Activated gamma-delta T cell (primary cell): ENCODE measurements around the gene RPL12.
A peak's percentile ranks its signal among the peaks of the same experiment; 100 is the strongest.
"Not testable (repeated sequence)": the region's sequence is repeated elsewhere in the genome, so short reads cannot be mapped to it uniquely, and the experiment has no call there.

Source experiments
- DNase-seq: peaks from one replicate; lab custom pipeline; 2025; lab: John Stamatoyannopoulos, UW

Gene RPL12

GRCh38 chr9:127467621-127468020 lies 16.4 kb upstream of the RPL12 start:
- no peak for DNase-seq

DNA sequence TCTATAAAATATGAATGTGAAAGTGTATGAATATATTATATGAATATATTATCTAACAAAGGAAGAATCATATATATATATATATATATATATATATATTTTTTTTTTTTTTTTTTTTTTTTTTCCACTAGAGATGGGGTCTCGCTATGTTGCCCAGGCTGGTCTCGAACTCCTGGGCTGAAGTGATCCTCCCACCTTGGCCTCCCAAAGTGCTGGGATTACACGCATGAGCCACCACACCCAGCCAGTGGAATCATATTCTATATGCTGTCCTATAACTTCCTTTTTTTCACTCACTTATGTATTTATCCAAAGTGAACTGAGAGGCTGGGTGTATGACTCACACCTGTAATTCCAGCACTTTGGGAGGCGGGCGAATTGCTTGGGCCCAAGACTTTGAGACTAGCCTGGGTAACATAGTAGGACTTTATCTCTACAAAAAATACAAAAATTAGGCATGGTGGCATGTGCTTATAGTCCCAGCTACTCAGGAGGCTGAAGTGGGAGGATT lies 15.3 kb upstream of the RPL12 start:
- not testable (repeated sequence) for DNase-seq

GRCh38 chr9:127463911-127464310 lies 12.7 kb upstream of the RPL12 start:
- DNase-seq: no peak

DNA sequence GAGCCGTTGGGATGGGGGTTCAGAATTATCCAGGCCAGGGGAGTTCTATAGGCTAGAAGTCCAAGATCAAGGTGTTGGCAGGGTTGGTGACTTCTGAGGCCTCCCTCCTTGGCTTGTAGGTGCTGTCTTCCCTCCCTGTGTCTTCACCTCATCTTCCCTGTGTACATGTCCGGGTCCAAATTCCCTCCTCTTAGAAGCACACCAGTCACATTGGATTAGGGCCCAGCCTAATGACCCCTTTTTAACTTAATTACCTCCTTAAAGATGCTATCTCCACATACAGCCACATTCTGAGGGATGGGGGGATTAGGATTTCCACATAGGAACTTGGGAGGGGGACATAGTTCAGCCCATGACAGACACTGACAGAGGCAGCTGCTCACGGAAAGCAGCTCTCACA lies 12.2 kb upstream of the RPL12 start:
- no peak for DNase-seq

- DNase-seq: no peak
Observed at GRCh38 chr9:127458921-127459320, 7.7 kb upstream of the RPL12 start.

DNA sequence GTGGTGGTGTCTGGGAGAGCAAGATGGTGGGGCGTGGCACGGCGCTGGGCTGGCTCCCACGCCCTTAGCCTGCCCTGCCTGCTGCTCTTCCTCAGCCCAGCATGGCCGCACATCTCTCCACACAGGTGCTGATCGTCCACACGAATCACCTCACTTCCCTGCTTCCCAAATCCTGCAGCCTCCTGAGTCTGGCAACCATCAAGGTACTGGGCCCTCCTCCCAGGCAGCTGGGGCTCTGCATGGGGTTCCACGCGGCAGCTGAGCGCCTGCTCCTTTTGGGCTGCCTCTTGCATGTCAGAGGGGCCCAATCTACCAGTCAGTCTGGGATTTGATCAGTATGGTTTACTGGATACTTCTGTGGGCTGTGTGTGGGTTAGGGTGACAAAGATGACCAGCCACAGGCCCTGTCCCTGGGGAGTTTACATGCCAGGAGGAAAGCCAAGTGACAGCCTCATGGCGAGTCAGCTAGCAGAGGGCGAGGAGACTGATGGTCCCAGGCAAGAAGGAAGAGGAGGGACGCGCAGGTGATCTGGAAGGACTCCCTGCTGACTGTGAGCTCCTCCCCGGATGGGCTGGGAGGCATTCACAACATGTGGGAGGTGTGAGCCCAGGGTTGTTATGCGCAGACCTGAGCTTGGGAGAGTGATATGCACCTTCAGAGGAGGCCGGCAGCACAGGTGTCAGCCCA lies 6.1 kb upstream of the RPL12 start:
- no peak for DNase-seq

- no peak for DNase-seq
Observed at GRCh38 chr9:127455324-127455992, 4.3 kb upstream of the RPL12 start.

DNA sequence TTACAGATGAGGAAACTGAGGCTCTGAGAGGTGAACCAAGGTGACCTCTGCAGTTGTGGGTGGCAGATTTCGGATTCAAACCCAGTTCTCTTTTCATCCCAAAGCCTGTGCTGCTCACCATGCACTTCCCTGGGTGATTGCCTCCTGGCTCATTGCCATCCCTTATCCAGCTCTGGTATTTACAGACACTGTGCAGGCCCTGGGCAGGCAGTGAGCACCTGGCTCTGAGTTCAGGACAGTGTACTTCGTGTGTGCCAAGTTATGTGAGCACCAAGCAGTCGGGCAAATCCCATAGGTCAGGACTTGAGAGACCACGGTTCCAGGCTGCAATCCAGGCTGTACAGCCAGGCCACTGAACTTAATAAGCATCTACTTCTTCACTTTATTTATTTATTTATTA lies 1.5 kb upstream of the RPL12 start:
- no peak for DNase-seq

- peak; percentile 15 for DNase-seq
Observed at GRCh38 chr9:127451858-127452656, 851 bp upstream of the RPL12 start.

GRCh38 chr9:127451608-127451857 lies 327 bp upstream of the RPL12 start:
- DNase-seq: no peak

DNA sequence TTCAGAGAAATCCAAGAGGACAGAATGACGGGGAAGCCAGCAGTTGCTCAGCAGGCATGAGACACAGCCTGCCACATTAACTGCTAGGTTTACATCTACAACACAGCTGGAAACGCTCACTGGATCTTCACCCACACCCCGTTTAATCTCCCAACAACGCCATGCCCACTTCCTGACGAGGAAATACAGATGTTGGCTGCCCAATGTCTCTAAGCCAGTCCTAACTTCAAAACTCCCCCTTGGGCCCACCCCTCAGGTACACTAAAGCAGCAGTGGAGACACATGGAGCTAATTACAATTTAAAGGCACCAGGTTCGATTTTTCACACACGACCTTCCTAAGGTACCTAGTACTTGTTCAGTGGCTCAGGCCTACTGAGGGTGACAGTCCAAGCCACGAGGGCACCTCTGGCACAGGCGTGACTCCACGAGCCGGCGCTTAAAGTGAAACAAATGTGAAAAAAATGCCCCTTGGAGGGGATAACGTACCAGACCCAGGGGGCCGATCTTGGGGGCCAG lies 904 bp downstream of the RPL12 start:
- DNase-seq: no peak

GRCh38 chr9:127449332-127449966 lies 1.8 kb downstream of the RPL12 start:
- DNase-seq: no peak

DNA sequence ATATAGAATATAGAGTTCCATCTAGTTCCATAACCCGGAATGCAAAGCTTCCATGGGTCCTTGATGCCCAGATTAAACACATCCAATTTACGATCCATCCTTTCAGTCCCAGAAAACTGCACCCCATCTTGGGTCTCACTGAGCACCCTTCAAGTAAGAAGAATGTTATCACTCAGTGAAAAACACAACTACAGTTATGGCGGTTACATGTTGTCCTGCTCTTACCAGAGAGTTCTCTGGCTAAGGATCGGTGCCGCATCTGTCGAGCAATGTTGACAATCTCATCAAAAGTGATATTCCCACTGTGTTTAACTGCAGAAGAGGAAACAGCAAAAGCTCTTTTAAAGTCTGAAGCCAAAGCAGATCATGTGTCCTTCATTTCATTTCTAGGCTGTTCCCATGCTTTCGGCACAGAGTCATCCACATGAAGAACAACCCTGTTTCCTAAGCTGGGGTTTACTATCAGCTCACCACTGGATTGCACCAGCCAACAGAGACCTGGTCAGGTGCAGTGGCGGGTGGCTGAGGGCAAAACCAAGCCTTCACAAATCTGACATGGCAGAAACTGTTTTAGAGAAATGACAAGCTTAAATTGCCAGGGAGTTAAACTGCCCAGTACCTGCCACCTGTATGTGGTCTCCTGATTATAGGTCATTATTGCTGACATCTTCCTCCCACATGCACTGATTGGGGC lies 2.9 kb downstream of the RPL12 start:
- no peak for DNase-seq

DNA sequence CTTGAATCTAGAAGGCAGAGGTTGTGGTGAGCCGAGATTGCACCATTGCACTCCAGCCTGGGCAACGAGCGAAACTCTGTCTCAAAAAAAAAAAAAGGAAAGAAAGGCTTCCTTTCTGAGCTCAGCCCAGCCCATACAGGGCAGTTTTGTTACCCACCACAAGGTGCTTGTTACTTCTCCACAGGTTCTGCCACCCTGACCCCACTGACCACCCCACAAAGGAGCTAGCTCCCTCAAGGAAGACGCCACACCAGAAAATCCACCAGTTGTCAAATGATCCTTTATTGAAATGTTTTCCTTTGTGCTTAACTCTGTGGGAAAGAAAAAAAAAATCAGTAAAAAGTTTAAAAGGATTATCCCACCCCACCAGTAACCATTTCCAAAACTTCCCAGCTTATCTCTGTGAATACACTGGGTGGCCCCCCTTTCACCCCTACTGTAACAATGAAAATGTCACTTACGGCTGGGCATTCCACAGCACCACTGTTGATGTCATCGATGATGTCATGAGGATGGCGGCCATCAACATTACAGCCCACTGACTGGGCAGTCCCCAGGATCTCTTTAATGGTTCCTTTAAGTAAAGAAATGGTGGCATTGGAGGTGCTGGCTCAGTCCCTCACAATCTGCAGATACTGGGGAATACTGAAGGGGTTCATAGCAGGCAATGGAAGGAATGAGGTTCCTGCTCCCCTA lies 3.6 kb downstream of the RPL12 start:
- no peak for DNase-seq

DNA sequence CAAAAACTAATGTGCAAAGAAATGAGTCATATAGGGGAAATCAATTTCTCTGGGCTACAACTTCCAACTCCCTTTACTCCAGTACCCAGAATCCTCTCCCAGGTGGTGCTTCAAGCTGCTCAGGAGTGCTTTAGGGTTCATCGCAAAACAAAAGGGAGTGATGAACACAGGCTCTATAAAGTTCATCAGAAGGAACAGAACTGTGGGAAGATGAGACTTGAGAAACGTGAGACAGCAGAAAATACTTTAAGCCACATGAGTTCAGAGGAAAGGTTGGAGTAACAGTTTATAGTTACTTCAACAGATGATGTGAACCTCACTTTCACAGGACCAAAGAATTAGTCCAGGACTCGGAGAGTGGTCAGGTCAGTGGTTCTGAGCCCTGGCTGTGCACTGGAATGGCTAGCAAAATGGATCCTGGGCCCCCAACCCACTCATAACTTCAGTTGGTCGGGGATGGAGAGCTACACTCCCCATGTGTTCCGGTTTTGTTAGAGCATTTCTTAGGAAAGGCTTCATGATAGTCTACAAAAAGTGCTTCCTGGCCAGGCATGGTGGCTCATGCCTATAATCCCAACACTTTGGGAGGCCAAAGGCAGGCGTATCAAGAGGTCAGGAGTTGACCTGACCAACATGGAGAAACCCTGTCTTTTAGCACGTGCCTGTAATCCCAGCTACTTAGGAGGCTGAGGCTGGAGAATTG lies 4.3 kb downstream of the RPL12 start:
- no peak for DNase-seq

- no peak for DNase-seq
Observed at GRCh38 chr9:127445851-127446712, 5.1 kb downstream of the RPL12 start.

DNA sequence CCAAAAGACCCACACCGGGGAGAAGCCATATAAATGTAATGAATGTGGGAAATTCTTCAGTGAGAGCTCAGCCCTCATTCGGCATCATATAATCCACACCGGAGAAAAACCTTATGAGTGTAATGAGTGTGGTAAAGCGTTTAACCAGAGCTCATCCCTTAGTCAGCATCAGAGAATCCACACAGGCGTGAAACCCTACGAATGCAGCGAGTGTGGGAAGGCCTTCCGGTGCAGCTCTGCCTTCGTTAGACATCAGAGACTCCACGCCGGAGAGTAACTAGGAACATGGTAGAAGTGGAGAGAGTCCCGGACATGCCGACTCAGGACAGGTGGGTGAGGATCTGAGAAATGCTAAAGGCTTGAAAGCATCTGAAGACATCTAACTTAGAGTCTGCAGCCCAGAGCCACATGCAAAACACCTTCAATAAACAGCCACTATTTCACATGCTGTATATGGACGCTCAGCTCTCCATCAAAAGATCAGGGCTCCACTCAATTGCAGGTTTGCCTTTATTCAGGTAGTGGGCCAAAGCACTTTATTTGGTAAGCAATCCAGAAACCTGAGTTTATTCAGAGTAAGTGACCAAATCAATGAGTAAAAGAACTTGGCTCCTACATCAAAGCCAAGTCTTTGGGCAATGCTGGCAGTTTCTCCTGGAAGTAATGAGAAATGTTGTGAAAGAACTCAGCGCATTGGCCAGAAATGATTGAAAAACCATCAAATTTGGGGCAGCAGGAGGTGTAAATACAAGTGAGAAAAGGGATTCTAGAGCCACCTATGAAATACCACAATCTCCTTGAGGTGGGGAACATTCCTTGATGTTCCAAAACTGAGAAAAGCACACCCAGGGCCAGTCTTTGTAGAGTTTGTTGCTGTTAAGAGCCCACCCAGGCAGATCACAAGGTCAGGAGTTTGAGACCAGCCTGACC lies 6.0 kb downstream of the RPL12 start:
- no peak for DNase-seq

GRCh38 chr9:127444283-127444920 lies 6.8 kb downstream of the RPL12 start:
- DNase-seq: no peak
